GM12878 (cell line): ENCODE results near the gene CHD6. TPM values are rescaled to one million over a fixed set of nuclear protein-coding genes. Genes with fewer than 3 reads are reported as not detected.

Experiments used
- ATAC-seq: fragments of 200-7000 bp; cut with Tn5 transposase; 3 replicates; pipeline ENCODE4 v1.9.1; 2020; ENCODE audit warnings: mild to moderate bottlenecking, moderate library complexity
- BruUV-seq: library from RNA; stranded (reverse); fragments of 400-500 nt; replicated peaks from 2 replicates; lab custom pipeline; 2021; lab: Mats Ljungman, UMichigan
- CTCF ChIA-PET: fragments of 300-600 bp; sonication (Branson Sonifier 250); formaldehyde crosslinking; extraction: SDS; loops from one replicate; lab custom pipeline; 2021; ENCODE audit warnings: inconsistent platforms; lab: Yijun Ruan, JAX
- POLR2A ChIA-PET: fragments of 350-600 bp; formaldehyde crosslinking; extraction: SDS; loops from one replicate; lab custom pipeline; 2021; ENCODE audit warnings: inconsistent platforms; lab: Charles Lee
- RAD21 ChIA-PET: fragments of 300-600 bp; sonication (Branson Sonifier 250); formaldehyde crosslinking; loops from one replicate; lab custom pipeline; 2023; ENCODE audit warnings: antibody characterized with exemption; ENCODE audit not compliant: unreplicated experiment; lab: Charles Lee
- SMC1A ChIA-PET: fragments of 300-600 bp; sonication (Branson Sonifier 250); formaldehyde crosslinking; loops from one replicate; lab custom pipeline; 2023; ENCODE audit not compliant: unreplicated experiment, uncharacterized antibody; lab: Charles Lee
- DNase-seq: peaks from one replicate; pipeline ENCODE4 v3.0.0-alpha.2; 2011; ENCODE audit warnings: low read depth, low spot score
- FAIRE-seq: peaks from 3 replicates; lab custom pipeline; 2011; peaks lifted over from hg19 to GRCh38; lab: Jason Lieb, UNC
- H2AFZ ChIP-seq: 2 replicates; pipeline ENCODE4 v1.6.0; 2011; ENCODE audit warnings: low read depth, low read length, control low read depth; ENCODE audit not compliant: control insufficient read depth
- H3K27ac ChIP-seq: 2 replicates; pipeline ENCODE4 v1.5.1; 2011; ENCODE audit warnings: control low read depth; ENCODE audit not compliant: control insufficient read depth, insufficient read depth
- H3K27me3 ChIP-seq, 2 experiments: replicated peaks in 1 of 2; 2 replicates each; pipeline versions ENCODE4 v1.6.0 to v1.6.1; 2011; ENCODE audit warnings: low read length in 1 of 2; ENCODE audit not compliant: control insufficient read depth in 2 of 2, insufficient read depth in 2 of 2
- H3K36me3 ChIP-seq, 2 experiments: 2 replicates each; pipeline ENCODE4 v1.5.1; 2011; ENCODE audit warnings: low read length in 1 of 2; ENCODE audit not compliant: control insufficient read depth in 2 of 2, insufficient read depth in 2 of 2
- H3K4me1 ChIP-seq: 2 replicates; pipeline ENCODE4 v1.6.1; 2011; ENCODE audit warnings: mild to moderate bottlenecking, low read length, moderate library complexity, mixed read lengths; ENCODE audit not compliant: control insufficient read depth, insufficient read depth
- H3K4me2 ChIP-seq: 2 replicates; pipeline ENCODE4 v1.6.0; 2011; ENCODE audit warnings: control low read depth; ENCODE audit not compliant: control insufficient read depth, insufficient read depth
- H3K4me3 ChIP-seq: fragments of 200-600 bp; sonication (generic); 2 replicates; pipeline ENCODE4 v1.5.1; 2016
- H3K79me2 ChIP-seq: 2 replicates; pipeline ENCODE4 v1.6.0; 2011; ENCODE audit warnings: low read length; ENCODE audit not compliant: control insufficient read depth, insufficient read depth
- H3K9ac ChIP-seq: 2 replicates; pipeline ENCODE4 v1.8.0; 2011; ENCODE audit warnings: low read length, control low read depth, mixed read lengths; ENCODE audit not compliant: control insufficient read depth, insufficient read depth
- H3K9me3 ChIP-seq: replicated peaks from 3 replicates; pipeline ENCODE4 v1.5.1; 2011; ENCODE audit warnings: mild to moderate bottlenecking, low read length; ENCODE audit not compliant: control insufficient read depth, insufficient read depth
- H4K20me1 ChIP-seq: 2 replicates; pipeline ENCODE4 v1.6.0; 2011; ENCODE audit not compliant: control insufficient read depth, insufficient read depth
- MYC ChIP-seq: IDR thresholded peaks from 2 replicates; pipeline ENCODE4 v1.6.1; 2011; ENCODE audit warnings: mild to moderate bottlenecking, low read length, moderate library complexity, inconsistent platforms; ENCODE audit not compliant: insufficient read depth, insufficient replicate concordance, insufficient read length, severe bottlenecking
- SP1 ChIP-seq: IDR thresholded peaks from one replicate; pipeline ENCODE4 v1.6.1; 2011; ENCODE audit warnings: low read depth, low read length
- WGBS: methylation state at CpG from one replicate; pipeline ENCODE4 v1.1.6; 2016; ENCODE audit warnings: low lambda C conversion rate; ENCODE audit not compliant: insufficient replicate concordance, insufficient coverage; ENCODE audit errors: missing lambda C conversion rate; 5-methylcytosine and 5-hydroxymethylcytosine counted together
- in situ Hi-C: fragments of 300-500 bp; cut with MboI; formaldehyde crosslinking; loops from 9 replicates; pipeline ENCODE4 v1.14.3; 2018; ENCODE audit warnings: mixed read lengths
- intact Hi-C: fragments of 100-400 bp; cut with micrococcal nuclease; formaldehyde crosslinking; loops from one replicate; pipeline ENCODE4 v1.14.2; 2022; ENCODE audit not compliant: unreplicated experiment
- polyA plus RNA-seq, 11 experiments: library from polyadenylated mRNA; depleted of rRNA in 4 of 11; unstranded in 6 of 11; stranded (reverse) in 5 of 11; fragments of >200 nt; fragmentation: Nextera tagmentation in 4 of 11; fragmentation: Illumina TruSeq in 1 of 11; extraction: Ambion mirVana in 4 of 11; extraction: Trizol in 1 of 11; gene quantifications; 1 replicate in 1 of 11; 2 replicates in 10 of 11; pipeline versions ENCODE4 v1.2.1 to v1.2.3, GENCODE V29; 2011 to 2016; ENCODE audit warnings: inconsistent platforms in 2 of 11, missing spikeins in 2 of 11, low read depth in 1 of 11
- total RNA-seq, 4 experiments: library from RNA; depleted of rRNA in 3 of 4; stranded (reverse); fragments of >200 nt in 3 of 4; fragmentation: Illumina TruSeq in 1 of 4; extraction: Trizol in 1 of 4; gene quantifications; 2 replicates each; pipeline versions ENCODE4 v1.2.1 to v1.2.3, GENCODE V29; 2013 to 2021
- TF ChIP-seq, protein P1 (sequence below): fragments of 150-350 bp; IDR thresholded peaks from 2 replicates; pipeline ENCODE4 v1.6.1; 2016; ENCODE audit warnings: low read depth, low read length
- TF ChIP-seq, protein P2 (sequence below), 3 experiments: IDR thresholded peaks in 2 of 3; conservative IDR thresholded peaks in 1 of 3; 2 replicates each; pipeline ENCODE4 v1.5.1; 2011; ENCODE audit warnings: low read depth in 3 of 3, low read length in 3 of 3, mild to moderate bottlenecking in 3 of 3, control low read depth in 2 of 3, moderate library complexity in 2 of 3, inconsistent platforms in 1 of 3, mixed read lengths in 1 of 3; ENCODE audit not compliant: control insufficient read depth in 2 of 3, insufficient read depth in 1 of 3; ENCODE audit errors: extremely low read depth in 1 of 3

The CHD6 gene
- total and polyA plus RNA-seq, 10 of the 15 experiments (the other 5 are each of a cell fraction or from before 2014, with no cell fraction given) = 4.3 to 25.5 (median 17.1) TPM

DNA sequence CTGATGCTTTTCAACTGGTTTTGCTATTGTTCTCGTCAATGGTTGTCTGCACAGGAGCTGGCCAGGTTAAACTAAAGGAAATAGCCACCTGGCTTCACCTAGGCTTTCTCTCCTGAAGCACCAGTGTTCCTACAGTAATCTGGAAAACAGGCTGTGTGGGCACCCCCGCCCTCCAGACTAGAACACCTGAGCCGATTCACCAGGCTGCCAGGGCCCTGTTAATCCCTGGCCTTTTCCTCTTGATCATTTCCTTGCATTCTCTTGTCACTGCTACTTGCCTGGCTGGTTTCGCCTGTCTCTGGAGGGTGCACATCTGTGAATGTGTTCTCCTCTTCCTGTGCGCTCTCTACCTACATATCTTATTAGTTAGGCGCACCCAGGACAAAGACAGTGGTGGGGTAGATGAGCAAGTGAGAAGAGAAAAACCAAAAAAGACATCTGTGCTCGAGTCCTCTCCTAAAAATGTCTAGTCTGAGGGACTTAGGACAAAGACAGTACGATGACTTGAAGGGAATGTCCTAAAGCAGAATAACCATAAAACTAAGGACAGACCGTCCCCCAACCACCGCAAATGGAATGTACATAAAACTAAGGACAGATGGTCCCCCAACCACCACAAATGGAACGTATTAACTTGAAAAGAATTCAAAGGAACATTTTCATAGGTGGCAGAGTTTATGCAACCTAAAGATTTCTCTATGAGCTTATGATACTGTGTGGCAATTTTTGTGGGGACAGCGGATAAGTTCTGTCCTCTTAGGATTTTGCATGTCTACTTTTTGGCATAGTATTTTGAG is 205.7 kb downstream of the CHD6 start:
- SMC1A ChIA-PET = interaction anchor here (1.4 kb wide), 1 partner anchor 15 kb away, joined by 4 read pairs; no protein-coding TSS in a partner anchor
- no peak overlapping the region for H3K9ac ChIP-seq
- POLR2A ChIA-PET = no interaction called here
- no peaks in the 10 kb centered on the region for H3K27me3 ChIP-seq
- H3K27ac ChIP-seq = no peak overlapping the region
- H3K79me2 ChIP-seq = no peaks in the 10 kb centered on the region
- H2AFZ ChIP-seq = no peak overlapping the region
- intact Hi-C loops = no loop called here
- no TSS peak for BruUV-seq
- no peak for ATAC-seq
- no peaks in the 10 kb centered on the region for H3K9me3 ChIP-seq
- WGBS = 93% methylated on average over 11 of the region's 12 CpGs
- RAD21 ChIA-PET = no interaction called here
- TF ChIP-seq SP1 = no peak
- TF ChIP-seq, all 136 proteins: peak for 0
- FAIRE-seq = no peak
- Histone ChIP-seq H3K4me3 (no peak overlapping the region), H3K36me3 (peaks cover 3 to 22% of the 10 kb centered on the region in 2 experiments), H3K4me2 (no peak overlapping the region), H4K20me1 (no peaks in the 10 kb centered on the region), H3K4me1 (peaks cover 13% of the 10 kb centered on the region)
- in situ Hi-C loops = no loop called here
- CTCF ChIA-PET = no interaction called here
- DNase-seq = no peak

DNA sequence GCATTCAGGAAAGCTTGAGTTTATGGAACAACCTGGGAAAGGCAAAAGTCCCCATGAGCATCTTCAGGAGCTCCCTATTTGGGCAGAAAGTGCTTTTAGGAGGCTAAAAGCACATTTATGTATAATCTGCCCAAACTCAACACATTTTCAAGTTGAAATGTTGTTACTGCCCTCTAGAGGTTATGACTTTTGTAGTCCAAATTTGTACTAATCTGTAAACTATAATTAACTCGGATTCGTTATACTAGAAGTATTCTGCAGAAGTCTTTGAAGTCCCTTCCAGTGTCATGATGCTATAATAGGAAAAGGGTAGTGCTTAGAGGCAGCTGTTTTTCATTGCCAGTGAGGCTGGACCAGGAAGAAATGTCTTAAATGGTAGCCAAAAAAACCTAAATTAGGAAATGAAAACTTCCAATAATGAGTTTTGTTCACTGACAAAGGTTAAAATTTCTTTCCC is 206.8 kb downstream of the CHD6 start:
- H3K4me2 ChIP-seq = no peak overlapping the region
- ChIA-PET POLR2A (interaction anchor here (0.9 to 1.5 kb wide), 2 partner anchors 13 to 73 kb away, joined by 3 read pairs; no protein-coding TSS in a partner anchor), CTCF (interaction anchor here (0.6 to 1.5 kb wide), 9 partner anchors 8 to 815 kb away, joined by 3 to 8 read pairs (median 4); no protein-coding TSS in a partner anchor), SMC1A (interaction anchor here (0.5 to 1.3 kb wide), 3 partner anchors 22 to 593 kb away, joined by 3 to 5 read pairs (median 3); partner anchors contain the start of gene CHD6), RAD21 (no interaction called here)
- H4K20me1 ChIP-seq = no peaks in the 10 kb centered on the region
- H3K4me1 ChIP-seq = peaks cover 17% of the 10 kb centered on the region
- DNase-seq (no peak), ATAC-seq (no peak; the same call in 2 of the 3 replicates), FAIRE-seq (no peak)
- BruUV-seq = no TSS peak
- WGBS = 24% methylated on average over 2 of the region's 2 CpGs
- H3K9me3 ChIP-seq = no peaks in the 10 kb centered on the region
- H2AFZ ChIP-seq = no peak overlapping the region
- H3K9ac ChIP-seq = no peak overlapping the region
- H3K36me3 ChIP-seq = peaks cover 3 to 29% of the 10 kb centered on the region in 2 experiments
- H3K4me3 ChIP-seq = no peak overlapping the region
- in situ Hi-C loops = no loop called here
- H3K27me3 ChIP-seq = no peaks in the 10 kb centered on the region
- intact Hi-C loops = no loop called here
- no peak overlapping the region for H3K27ac ChIP-seq
- H3K79me2 ChIP-seq = no peaks in the 10 kb centered on the region
- TF ChIP-seq, protein P1, sequence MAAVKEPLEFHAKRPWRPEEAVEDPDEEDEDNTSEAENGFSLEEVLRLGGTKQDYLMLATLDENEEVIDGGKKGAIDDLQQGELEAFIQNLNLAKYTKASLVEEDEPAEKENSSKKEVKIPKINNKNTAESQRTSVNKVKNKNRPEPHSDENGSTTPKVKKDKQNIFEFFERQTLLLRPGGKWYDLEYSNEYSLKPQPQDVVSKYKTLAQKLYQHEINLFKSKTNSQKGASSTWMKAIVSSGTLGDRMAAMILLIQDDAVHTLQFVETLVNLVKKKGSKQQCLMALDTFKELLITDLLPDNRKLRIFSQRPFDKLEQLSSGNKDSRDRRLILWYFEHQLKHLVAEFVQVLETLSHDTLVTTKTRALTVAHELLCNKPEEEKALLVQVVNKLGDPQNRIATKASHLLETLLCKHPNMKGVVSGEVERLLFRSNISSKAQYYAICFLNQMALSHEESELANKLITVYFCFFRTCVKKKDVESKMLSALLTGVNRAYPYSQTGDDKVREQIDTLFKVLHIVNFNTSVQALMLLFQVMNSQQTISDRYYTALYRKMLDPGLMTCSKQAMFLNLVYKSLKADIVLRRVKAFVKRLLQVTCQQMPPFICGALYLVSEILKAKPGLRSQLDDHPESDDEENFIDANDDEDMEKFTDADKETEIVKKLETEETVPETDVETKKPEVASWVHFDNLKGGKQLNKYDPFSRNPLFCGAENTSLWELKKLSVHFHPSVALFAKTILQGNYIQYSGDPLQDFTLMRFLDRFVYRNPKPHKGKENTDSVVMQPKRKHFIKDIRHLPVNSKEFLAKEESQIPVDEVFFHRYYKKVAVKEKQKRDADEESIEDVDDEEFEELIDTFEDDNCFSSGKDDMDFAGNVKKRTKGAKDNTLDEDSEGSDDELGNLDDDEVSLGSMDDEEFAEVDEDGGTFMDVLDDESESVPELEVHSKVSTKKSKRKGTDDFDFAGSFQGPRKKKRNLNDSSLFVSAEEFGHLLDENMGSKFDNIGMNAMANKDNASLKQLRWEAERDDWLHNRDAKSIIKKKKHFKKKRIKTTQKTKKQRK = no peak
- TF ChIP-seq, protein P2, sequence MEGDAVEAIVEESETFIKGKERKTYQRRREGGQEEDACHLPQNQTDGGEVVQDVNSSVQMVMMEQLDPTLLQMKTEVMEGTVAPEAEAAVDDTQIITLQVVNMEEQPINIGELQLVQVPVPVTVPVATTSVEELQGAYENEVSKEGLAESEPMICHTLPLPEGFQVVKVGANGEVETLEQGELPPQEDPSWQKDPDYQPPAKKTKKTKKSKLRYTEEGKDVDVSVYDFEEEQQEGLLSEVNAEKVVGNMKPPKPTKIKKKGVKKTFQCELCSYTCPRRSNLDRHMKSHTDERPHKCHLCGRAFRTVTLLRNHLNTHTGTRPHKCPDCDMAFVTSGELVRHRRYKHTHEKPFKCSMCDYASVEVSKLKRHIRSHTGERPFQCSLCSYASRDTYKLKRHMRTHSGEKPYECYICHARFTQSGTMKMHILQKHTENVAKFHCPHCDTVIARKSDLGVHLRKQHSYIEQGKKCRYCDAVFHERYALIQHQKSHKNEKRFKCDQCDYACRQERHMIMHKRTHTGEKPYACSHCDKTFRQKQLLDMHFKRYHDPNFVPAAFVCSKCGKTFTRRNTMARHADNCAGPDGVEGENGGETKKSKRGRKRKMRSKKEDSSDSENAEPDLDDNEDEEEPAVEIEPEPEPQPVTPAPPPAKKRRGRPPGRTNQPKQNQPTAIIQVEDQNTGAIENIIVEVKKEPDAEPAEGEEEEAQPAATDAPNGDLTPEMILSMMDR (IDR thresholded peaks at IDR 0.05 in 2 of 3, conservative IDR thresholded peaks at IDR 0.05 in 1 of 3; ENCODE audit: control insufficient read depth in 2 of 3, extremely low read depth in 1 of 3, insufficient read depth in 1 of 3, low read depth in 3 of 3, low read length in 3 of 3) = peak in 1 of 3 experiments; percentile 35; a peak in 2 of 6 replicates
- no peak for TF ChIP-seq MYC
